GM12892 (cell line): ENCODE results near the gene RPIA.
"Not testable (repeated sequence)": the region's sequence is repeated elsewhere in the genome, so short reads cannot be mapped to it uniquely, and the experiment has no call there.

Experiments used
- POLR2A ChIP-seq: IDR thresholded peaks from 2 replicates; pipeline ENCODE4 v1.6.1; 2011; ENCODE audit warnings: low read depth, low read length, control low read depth
- POLR2AphosphoS5 ChIP-seq: IDR thresholded peaks from 2 replicates; pipeline ENCODE4 v1.6.1; 2011; ENCODE audit warnings: low read depth, low read length, control low read depth
- TAF1 ChIP-seq: IDR thresholded peaks from 2 replicates; pipeline ENCODE4 v1.6.1; 2011; ENCODE audit warnings: low read depth, mild to moderate bottlenecking, control low read depth, low read length, borderline replicate concordance

- not testable (repeated sequence) for TF ChIP-seq POLR2AphosphoS5, TAF1, POLR2A
Observed at GRCh38 chr2:88758702-88759101, 67.2 kb downstream of the RPIA start.
